Stimulated activated CD8-positive, alpha-beta memory T cell treated with anti-CD3 and anti-CD28 coated beads, Interleukin-7, amount 100 ng/mL, for 24 hours (primary cell): ENCODE data around the gene C21orf58.

Source experiments
- DNase-seq: peaks from one replicate; pipeline ENCODE4 v3.0.0-alpha.2; 2020; ENCODE audit warnings: low read depth

C21orf58 gene

GRCh38 chr21:46352913-46353312 lies 29.2 kb upstream of the C21orf58 start:
- no peak for DNase-seq

DNA sequence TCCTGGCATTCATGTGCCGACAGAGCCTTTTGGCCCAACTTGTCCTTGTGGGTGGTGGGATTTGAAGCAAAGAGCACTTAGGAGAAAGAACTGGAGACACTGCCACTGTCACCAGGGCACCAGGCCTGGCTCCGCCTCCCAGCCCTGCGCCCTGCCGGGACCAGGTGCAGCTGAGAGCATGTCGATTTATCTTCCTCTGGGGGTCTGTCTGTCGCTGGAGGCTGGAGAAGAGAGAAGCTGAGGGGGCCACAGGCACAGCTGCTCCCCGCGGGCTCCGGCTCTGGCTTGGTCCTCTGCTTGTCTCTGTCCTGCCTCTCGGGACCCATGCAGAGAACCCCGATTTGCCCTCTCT lies 28.5 kb upstream of the C21orf58 start:
- no peak for DNase-seq

GRCh38 chr21:46351476-46352163 lies 27.9 kb upstream of the C21orf58 start:
- DNase-seq, result no peak

DNA sequence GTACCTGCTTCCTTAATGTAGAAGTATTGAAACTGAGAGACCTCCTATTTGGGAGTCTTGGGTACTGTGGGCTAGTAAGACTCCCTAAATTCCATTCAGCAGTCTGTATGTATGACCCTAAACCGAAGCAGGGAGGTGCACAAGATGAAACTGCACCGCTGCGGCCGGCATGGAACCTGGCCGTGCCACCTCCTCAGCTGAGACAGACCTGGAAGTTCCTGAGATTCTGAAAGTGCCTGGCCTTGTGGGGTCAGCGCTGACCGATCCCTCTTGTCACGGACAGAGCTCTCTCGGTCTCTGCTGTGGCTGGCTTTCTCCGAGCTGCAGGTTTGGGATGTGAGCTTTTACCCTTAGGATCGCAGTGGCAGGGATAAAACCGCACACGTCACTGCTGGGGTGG lies 27.3 kb upstream of the C21orf58 start:
- DNase-seq, result no peak

DNA sequence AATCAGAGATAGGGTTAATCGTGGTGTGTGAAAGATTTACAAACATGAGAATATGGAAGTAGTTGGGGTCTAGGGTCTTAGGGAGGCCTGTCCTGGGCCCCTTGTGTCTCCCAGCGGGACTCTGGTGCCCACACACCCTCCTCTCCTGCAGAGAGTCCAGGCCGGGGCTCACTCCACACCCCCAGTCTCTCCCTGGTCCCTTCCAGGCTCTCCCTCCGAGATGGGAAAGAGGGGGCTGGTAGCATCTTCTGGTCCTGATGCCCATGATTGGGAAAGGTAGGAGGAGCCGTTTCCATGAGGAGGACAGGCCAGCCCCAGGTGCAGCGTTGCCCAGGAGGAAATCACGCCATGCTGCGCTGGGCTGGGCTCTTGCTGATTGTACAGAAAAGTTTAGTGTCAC lies 26.9 kb upstream of the C21orf58 start:
- DNase-seq, result no peak

- DNase-seq, result no peak
Observed at GRCh38 chr21:46349134-46349760, 25.6 kb upstream of the C21orf58 start.

- DNase-seq, result no peak
Observed at GRCh38 chr21:46347791-46348381, 24.2 kb upstream of the C21orf58 start.

- DNase-seq, result no peak
Observed at GRCh38 chr21:46347203-46347550, 23.5 kb upstream of the C21orf58 start.

DNA sequence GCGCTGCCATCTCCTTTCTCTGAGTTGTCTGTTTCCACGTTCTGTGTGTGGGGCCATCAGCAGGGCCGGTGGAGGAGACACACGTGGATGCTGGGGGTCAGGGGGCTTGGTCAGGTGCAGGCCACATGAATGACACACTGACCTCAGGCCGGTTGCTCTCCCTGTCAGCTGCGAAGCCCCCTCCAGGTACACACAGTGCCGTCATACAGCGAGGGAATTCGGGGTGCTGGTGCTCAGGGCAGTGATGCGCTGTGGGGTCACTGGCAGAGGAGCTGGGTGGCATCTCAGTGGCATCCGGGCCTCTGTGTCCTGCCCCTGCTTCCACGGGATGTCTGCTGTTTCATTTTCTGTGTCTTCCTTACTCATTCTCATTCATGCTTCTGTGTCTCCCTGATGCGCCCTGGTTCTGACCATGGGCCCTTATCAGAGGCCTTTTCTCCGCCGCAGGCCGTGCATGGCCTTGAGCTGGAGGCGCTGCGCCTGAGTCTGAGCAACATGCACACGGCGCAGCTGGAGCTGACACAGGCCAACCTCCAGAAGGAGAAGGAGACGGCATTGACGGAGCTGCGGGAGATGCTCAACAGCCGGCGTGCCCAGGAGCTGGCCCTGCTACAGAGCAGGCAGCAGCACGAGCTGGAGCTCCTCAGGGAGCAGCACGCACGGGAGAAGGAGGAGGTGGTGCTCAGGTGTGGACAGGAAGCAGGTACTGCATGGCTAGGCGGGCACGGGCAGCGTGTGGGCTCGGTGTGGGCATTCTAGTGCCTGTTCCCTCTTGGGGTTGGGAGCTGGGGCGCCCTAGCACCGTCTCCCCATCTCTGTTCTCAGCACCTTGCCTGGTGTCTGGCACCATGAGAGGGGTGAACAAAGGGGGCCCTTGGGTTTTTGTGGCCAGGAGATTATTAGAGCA lies 22.9 kb upstream of the C21orf58 start:
- no peak for DNase-seq

DNA sequence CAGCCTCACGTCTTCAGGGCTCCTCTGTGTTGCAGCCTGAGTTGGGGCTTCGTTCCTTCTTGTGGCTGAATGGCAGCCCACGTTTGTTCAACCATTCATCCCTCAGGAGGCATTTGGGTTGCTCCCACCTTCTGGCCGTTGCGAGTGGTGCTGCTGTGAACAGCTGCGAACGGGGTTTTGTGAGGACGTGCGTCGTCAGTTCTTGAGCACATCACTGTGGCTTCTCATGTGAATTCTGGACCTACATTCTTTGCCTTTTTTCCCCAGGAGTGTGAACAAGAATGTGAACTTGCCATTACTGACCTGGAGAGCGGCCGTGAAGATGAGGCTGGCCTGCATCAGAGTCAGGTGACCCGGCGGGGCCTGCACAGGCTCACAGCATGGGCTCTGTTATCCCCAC lies 22.2 kb upstream of the C21orf58 start:
- DNase-seq, result no peak

GRCh38 chr21:46344219-46344915 lies 20.7 kb upstream of the C21orf58 start:
- no peak for DNase-seq

- no peak for DNase-seq
Observed at GRCh38 chr21:46340998-46341397, 17.3 kb upstream of the C21orf58 start.

DNA sequence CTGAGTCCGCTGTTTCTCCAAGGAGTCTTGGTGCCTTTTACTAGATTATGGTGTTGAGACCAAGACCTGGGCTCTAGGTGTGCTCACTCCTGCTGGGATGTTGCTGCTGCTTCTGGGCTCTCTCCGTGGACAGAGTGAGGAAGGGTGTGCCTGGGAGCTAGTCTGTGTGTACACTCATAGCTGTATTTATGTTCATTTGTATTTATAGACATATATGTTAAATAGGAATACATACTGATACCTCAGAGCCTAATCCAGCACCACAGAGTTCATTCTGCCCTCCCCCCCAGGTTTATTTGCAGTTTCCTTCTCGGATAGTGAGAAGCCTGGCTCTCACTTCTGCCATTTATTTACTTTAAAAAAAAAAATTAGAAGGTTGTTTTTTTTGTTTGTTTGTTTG lies 12.9 kb upstream of the C21orf58 start:
- DNase-seq, result no peak

GRCh38 chr21:46334351-46335140 lies 10.9 kb upstream of the C21orf58 start:
- no peak for DNase-seq

GRCh38 chr21:46329796-46330195 lies 6.1 kb upstream of the C21orf58 start:
- DNase-seq, result no peak

DNA sequence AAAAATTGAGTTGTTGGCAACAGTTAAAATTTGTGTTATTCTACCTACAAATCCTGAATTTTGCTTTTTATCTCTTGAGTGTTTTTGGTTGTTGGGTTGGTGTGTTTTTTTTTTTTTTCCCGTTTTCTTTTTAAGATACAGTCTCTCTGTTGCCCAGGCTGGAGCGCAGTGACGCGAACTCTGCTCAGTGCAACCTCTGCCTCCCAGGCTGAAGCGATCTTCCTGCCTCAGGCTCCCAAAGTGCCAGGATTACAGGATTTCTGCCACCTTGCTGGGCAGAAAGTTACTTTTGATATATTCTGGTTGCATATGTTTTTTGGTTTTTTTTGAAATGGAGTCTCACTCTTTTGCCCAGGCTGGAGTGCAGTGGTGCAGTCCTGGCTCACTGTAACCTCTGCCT lies 4.5 kb upstream of the C21orf58 start:
- no peak for DNase-seq

GRCh38 chr21:46327711-46328110 lies 4.0 kb upstream of the C21orf58 start:
- no peak for DNase-seq

GRCh38 chr21:46326110-46326703 lies 2.5 kb upstream of the C21orf58 start:
- no peak for DNase-seq

- no peak for DNase-seq
Observed at GRCh38 chr21:46325073-46325912, 1.6 kb upstream of the C21orf58 start.
